GM12873 (cell line): ENCODE results near the gene SPINK14.
A peak's percentile ranks its signal among the peaks of the same experiment; 100 is the strongest.

Experiments used
- TF ChIP-seq, protein P1 (sequence below): IDR thresholded peaks from 2 replicates; pipeline ENCODE4 v1.5.1; 2012; ENCODE audit warnings: low read depth, mild to moderate bottlenecking, moderate library complexity, low read length, control low read depth; ENCODE audit not compliant: insufficient read depth; ENCODE audit errors: missing control alignments

Gene SPINK14

DNA sequence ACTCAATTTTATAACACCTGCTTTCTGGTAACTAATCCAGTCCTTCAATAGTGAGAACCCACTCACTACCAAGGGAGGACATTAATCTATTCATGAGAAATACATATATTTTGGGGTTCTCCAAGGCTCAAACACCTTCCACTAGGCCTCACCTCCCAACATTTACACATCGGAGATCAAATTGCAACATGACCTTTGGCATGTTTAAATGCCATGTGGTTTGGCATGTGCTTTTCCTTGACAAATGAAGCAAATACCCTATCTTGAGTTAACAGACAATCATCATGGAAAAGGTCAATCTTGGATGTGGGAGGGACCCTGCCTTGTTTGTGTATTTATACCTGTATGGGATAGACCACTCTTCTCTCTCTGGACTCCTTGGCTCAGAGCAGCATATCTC, 21.9 kb upstream of the SPINK14 start:
- TF ChIP-seq, protein P1, sequence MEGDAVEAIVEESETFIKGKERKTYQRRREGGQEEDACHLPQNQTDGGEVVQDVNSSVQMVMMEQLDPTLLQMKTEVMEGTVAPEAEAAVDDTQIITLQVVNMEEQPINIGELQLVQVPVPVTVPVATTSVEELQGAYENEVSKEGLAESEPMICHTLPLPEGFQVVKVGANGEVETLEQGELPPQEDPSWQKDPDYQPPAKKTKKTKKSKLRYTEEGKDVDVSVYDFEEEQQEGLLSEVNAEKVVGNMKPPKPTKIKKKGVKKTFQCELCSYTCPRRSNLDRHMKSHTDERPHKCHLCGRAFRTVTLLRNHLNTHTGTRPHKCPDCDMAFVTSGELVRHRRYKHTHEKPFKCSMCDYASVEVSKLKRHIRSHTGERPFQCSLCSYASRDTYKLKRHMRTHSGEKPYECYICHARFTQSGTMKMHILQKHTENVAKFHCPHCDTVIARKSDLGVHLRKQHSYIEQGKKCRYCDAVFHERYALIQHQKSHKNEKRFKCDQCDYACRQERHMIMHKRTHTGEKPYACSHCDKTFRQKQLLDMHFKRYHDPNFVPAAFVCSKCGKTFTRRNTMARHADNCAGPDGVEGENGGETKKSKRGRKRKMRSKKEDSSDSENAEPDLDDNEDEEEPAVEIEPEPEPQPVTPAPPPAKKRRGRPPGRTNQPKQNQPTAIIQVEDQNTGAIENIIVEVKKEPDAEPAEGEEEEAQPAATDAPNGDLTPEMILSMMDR, result no peak

DNA sequence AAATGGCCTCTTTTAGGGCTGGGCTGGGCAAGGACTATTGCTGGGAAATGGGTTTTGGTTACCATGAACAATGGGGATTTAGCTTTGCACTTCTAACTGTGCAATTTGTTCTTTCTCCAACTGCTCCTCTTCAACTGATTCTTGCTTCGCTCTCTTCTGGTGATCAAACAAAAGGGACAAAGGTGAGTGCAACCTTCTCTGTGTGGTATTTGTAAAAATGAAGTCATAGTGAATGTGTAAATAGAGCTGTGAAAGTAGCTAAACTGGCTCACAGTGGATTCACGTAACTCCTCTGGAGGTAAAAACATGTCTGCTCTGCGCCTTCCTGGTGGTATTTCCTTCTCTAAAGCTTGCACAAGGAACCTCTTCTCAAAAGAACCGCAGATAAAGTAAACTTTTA, 20.9 kb upstream of the SPINK14 start:
- TF ChIP-seq, protein P1, result no peak

DNA sequence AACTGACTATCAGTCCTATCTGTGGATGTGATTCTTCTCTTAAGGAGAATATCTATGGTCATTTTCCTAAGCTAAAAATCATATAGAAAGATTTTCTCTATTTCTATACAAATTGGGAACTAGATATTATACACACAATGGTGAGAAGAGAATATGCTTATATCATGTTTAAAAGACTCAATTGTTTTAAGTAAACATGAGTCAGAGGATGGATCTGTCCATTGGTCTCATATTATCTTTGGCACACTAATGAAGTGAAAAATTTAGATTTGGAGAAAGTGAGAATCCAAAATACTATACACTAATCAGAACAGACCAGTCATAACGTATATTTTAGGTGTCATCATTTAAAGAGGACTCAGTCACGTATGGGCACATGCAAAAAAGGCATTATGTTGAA, 16.5 kb upstream of the SPINK14 start:
- TF ChIP-seq, protein P1, result no peak

DNA sequence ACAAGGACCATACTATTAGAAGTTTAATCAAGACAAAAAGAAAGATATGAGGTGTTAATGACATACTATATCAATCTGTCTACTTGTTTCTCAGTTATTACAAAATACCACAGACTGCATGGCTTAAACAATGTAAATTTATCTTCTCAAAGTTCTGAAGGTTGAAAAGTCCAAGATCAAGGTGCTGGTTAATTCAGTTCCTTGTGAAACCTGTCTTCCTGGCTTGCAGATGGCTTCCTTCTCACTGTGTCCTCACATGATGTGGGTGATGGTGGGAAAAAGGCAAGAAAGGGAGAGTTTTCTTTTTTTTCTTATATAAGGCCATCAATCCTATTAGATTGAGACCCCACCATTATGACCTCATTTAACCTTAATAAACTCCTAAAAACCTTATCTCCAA, 15.6 kb upstream of the SPINK14 start:
- TF ChIP-seq, protein P1, result no peak

DNA sequence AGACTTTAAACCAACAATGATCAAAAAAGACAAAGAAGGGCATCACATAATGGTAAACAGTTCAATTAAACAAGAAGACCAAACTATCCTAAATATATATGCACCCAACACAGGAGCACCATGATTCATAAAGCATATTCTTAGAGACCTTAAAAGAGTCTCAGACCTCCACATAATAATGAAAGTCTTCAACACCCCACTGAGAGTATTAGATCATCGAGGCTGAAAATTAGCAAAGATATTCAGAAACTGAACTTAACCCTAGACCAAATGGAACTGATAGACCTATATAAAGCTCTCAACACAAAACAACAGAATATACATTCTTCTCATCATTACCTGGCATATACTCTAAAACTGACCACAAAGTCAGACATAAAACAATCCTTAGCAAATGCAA, 11.7 kb upstream of the SPINK14 start:
- TF ChIP-seq, protein P1, result no peak

DNA sequence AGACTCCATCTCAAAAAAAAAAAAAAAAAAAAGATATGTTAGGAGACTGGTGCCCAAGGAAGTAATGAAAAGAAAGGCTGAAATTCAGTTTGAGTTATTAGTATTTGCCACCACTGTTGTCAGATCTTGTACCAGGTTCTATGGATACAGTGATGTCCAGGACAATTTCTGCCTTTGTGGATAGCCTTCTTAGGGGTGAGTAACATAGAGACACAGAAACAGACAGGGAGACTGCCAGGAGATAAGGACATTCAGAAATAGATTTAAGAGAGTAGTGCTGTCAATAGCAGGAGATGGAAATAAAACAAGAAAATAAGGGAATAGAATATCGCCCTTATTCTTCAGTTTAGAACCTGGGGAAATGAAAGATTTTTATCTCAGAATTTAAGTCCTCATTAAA, 6.3 kb upstream of the SPINK14 start:
- TF ChIP-seq, protein P1, result no peak

DNA sequence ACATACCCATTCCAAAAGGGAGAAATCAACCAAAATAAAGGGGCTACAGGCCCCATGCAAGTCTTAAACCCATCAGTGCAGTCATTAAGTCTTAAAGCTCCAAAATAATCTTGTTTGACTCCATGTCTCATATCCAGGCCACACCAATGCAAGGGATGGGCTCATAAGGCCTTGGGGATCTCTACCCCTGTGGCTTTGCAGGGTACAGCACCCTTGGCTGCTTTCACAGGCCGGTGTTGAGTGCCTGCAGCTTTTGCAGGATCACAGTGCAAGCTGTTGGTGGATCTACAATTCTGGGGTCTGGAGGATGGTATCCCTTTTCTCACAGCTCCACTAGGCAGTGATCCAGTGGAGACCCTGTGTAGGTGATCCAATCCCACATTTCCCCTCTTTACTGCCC, 5.0 kb upstream of the SPINK14 start:
- TF ChIP-seq, protein P1, result peak; percentile 12
